Measurements from ENCODE around the gene ARTN.

Gene ARTN

DNA sequence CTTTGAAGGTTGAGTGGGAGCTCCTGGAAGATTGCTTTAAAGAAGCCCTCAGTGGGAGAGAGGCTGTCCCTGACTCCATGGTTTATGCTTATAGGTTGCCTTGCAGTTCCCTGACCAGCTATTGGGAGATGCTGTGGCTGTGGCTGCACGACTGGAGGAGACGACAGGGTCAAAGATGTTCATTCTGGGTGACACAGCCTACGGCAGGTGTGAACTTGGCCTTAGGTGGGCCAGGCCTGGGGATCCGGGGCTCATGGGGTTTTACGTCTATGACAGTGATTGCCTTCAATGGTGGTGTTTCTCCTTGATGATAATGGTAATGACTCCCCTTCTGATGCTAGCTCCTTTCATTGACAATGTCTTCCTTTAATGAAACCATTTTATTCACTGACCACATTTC is 36.9 kb downstream of the ARTN start:
- DNase-seq (ENCODE audit: low read depth, low spot score): no peak

DNA sequence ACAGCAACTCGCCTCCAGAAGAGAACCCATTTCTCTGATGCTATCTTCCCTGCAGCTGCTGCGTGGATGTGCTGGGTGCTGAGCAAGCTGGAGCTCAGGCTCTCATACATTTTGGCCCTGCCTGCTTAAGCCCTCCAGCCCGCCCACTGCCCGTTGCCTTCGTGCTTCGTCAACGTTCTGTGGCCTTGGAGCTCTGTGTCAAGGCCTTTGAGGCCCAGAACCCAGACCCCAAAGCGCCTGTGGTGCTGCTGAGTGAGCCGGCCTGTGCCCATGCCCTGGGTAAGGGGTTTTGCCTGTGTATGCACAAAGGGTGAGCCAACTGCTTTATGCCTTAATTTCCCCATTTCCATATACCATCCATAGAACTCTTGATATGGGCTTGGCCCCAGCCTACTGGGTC is 37.3 kb downstream of the ARTN start:
- no peak for DNase-seq (ENCODE audit: low read depth, low spot score)

DNA sequence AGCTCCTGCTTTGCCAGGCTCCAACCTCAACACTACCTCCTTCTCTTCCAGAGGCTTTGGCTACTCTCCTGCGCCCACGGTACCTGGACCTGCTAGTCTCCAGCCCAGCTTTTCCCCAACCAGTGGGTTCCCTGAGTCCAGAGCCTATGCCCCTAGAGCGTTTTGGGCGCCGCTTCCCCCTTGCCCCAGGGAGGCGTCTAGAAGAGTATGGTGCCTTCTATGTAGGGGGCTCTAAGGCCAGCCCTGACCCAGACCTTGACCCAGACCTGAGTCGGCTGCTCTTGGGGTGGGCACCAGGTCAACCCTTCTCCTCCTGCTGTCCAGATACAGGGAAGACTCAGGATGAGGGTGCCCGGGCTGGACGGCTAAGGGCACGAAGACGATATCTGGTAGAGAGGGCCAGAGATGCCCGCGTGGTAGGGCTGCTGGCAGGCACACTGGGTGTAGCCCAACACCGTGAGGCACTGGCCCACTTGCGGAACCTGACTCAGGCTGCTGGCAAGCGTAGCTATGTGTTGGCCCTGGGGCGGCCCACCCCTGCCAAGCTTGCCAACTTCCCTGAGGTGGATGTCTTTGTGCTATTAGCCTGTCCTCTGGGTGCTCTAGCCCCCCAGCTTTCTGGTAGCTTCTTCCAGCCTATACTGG is 37.9 kb downstream of the ARTN start:
- no peak for DNase-seq (ENCODE audit: low read depth, low spot score)

DNA sequence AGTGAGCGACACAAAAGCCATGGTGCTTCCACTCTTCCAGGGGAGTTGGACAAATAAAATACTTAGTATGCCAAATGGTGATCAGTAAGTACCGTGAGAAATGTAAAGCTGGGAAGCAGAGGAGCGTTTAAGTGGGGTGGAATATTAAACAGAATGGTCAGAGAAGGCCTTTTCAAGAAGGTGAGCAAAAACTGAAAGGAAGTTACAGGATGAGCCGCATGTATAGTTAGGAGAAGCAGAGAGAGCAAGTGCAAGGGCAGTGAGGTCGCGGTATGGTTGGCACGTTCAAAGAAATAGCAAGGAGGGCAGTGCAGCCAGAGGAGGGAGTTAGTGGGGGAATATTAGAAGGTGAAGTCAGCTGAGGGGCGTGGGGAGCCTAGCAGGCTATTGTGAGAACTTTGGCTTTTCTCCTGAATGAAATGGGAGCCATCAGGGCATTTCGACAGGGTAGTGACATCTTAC is 40.4 kb downstream of the ARTN start:
- DNase-seq (ENCODE audit: low read depth, low spot score): no peak

DNA sequence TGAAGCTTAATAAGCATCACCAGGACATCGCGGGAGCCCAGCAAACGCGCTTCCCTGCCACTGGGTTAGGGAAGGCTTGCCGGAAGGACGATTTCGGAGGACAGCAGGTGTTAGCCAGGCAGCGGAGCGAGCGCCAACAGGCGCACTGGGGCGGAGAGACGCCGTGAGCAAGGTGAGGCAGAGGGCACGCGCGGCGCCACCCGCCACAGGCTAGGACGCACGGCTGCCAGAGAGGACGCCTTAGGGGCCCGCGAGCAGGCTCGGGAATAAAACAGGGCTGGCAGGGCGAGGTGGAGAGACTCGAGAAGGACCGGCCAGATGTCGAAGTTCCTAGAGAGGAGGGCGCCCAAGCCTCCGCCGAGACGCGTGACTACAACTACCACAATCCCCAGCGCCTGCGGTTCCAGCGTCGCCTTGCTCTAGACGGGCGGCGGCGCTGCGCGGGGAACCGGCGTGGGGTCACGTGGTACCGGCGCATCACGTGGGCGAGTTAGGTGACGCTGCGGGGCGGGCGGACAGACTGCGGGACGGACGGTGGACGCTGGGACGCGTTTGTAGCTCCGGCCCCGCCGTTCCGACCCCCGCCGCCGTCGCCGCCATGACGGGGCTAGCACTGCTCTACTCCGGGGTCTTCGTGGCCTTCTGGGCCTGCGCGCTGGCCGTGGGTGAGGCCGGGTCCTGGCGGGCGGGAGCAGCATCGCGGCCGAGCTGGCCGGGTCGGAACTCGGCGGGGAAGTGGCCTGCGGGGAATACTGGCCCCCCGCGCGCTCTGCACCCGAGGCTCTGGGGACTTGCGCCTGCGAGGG is 41.0 kb downstream of the ARTN start, which contains the start of gene ATP6V0B:
Gene ATP6V0B, plus strand, starts transcription at position 518 of the 806 bp plus-strand sequence. Its CDS starts 81 bp downstream, at position 599.
- DNase-seq (ENCODE audit: low read depth, low spot score): peak; percentile 98

DNA sequence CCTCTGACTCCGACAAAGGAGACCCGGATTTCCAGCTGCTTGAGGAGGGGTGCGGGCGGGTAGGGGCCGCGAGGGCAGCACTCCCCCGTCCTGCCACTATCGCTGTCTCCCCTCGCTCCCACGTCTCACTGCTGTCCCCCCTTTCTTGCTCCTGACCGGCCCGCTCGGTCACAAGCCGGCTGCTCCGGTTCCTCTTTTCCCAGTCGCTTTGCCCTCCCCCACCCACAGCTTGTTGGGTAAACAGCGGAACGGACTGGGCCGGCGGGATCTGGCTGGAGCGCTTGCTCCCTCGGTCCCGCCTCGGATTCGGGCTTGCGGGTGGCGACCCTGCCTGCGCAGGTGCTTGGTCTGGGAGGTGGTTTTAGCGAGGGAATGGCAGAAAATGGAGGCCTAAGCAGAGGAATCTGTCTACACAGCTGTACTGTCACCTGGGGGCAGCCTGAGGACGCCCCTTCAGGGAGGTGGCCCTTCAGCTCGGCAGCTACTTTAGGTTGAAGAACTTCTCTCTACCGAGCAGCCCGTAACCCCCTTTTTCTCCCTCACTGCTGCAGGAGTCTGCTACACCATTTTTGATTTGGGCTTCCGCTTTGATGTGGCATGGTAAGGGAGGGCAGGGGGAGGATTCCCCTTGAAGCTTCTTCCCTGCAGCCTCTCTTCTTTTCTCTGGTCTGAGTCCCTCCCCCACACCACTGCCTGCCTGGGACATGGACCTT is 41.8 kb downstream of the ARTN start:
- DNase-seq (ENCODE audit: low read depth, low spot score): peak; percentile 47

DNA sequence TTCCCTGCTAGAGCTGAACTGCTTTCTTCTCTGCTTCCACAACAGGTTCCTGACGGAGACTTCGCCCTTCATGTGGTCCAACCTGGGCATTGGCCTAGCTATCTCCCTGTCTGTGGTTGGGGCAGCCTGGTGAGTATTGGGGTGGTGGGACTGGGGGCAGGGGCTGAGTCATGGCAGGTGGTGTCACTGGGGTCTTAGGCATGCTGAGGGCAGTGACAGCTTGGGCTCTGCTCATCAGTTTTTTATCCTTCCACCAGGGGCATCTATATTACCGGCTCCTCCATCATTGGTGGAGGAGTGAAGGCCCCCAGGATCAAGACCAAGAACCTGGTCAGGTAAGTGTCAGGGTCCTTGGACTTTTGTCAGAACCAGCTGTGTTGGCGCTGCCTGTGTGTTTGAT is 42.4 kb downstream of the ARTN start:
- no peak for DNase-seq (ENCODE audit: low read depth, low spot score)

DNA sequence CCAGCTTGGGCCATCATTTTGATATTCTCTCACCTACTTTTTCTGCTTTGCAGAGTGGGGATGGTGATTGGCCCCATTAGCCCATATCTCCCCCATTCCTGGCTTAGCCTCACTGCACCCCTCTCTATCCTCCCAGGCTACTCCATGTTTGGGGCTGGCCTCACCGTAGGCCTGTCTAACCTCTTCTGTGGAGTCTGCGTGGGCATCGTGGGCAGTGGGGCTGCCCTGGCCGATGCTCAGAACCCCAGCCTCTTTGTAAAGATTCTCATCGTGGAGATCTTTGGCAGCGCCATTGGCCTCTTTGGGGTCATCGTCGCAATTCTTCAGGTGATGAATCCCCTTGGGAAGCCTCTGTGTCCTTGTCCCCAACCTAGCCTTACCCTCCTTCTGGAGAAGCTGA is 43.3 kb downstream of the ARTN start:
- DNase-seq (ENCODE audit: low read depth, low spot score): no peak

DNA sequence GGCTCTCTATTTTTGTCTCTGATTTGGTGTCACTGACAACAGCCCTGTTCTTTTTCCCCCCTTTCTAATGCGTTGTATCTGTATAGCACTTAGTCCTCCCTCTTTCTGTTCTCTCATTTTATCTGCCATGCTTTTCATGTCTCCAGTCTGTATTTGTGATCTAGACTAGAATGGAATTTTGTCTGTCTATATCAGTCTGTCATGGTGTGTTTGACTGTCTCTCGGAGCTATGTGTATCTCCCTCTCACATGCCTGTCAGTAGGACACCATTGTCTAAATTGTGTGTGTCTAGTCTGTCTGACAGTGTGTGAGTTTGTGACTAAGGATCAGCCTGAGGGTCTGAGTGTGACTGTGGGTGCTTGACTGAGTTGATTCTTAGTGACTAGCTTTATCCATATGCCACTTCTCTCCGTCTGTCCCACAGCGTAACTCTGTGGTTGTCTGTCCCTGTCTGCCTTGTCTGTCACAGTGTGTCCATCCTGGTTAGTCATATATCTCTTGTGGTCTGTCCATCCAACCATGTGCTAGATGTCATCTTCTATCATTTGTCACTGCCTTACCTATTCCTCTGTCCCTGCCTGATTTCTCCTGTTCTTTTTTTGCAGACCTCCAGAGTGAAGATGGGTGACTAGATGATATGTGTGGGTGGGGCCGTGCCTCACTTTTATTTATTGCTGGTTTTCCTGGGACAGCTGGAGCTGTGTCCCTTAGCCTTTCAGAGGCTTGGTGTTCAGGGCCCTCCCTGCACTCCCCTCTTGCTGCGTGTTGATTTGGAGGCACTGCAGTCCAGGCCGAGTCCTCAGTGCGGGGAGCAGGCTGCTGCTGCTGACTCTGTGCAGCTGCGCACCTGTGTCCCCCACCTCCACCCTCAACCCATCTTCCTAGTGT is 44.0 kb downstream of the ARTN start:
- no peak for DNase-seq (ENCODE audit: low read depth, low spot score)

DNA sequence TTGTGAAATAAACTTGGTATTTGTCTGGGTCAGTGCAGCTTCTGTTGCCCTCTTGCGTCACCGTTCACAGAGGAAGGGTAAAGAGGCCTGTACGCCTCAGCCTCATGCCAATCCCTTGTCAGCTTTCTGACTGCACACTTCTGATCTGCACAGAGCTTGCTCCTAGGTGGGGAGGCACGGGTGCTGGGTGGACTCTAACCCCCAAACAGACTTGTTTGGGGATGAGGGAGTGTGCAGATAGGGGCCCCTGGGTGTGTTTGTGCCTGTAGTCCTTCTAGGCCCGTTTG is 44.6 kb downstream of the ARTN start:
- DNase-seq (ENCODE audit: low read depth, low spot score): no peak

DNA sequence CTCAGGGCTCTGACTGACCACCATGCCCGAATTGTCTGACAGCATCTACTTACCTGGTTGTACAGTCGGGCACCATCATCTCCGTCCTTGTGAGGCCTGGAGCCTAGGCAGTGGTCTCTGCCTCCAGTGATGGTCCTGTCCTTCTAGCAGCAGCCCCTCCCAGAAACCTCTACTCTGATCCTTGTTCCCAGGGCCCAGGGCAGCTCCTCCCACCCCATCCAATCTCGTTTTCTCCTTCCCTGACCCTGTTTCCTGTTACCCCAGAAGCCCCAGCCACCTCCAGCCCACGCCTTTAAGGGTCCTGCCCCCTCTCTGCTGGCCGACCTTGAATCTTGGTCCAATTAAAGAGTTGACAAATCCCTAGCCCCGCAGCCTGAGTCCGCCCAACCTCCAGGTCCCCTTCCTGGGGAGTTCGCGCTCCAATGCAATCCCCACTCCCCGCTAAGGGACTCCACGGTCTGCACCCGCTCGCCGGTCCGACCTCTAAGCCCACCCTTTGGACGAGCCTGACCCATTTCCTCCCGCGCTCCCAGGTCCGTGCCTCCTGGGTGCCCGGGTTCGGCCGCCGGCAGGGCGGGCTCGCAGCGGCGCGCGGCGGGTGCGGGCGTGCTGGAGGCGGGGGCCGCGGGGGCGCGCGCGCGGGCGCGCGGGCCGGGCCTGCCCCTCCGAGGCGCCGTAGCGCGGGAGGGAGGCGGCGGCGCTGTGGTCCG is 45.1 kb downstream of the ARTN start, which contains the start of gene B4GALT2:
Gene B4GALT2, plus strand, starts transcription at position 660 of the 710 bp plus-strand sequence. CDS start 1,951 bp downstream, outside the sequence.
- peak; percentile 76 for DNase-seq (ENCODE audit: low read depth, low spot score)

DNA sequence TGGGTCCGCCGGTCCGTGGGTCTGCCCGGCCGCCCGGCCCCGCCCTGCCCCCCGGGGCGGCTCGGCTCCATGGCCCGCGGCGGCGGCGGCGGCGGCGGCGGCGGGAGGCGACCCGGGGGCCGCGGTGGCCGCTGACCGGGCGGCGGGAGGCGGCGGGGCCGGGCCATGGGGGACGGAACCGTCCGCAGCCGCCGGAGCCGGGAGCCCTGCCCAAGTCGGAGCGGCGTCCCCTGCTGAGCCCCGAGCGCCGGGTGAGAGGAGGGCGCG is 45.6 kb downstream of the ARTN start:
- DNase-seq (ENCODE audit: low read depth, low spot score): peak; percentile 27

DNA sequence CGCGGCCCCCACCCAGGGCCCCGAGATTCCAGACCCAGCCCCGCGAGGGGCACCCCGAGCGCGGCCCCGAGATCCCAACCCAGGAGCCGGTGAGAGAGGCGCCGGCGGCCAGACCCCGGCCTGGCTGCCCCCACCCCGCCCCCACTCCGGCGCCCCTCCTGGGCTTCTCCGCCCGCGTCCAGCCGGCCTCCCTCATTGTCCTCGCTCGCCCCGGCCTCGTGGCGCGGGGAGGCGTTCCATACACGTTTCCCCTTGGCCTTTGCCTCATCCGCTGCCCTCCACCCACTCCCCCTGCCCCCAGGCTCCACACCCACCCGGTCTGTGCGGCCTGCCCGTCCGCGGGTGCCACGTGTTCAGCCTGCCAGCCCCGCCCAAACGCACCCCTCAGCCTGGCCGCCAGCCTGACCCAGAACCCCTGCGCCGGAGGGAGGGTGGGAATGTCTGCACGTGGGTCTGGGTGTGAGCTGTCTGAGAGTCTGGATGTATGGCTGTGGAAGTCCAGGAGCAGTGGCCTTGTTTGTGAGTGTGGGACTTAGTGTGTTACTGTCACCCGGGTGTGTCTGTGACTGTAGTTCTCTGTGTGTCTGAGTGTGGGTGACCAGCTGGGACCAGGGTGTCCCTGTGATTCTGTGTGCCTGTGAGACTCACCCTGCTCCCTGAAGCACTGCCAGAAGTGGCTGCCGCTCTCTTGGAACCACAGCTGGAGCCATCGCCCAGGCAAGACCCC is 46.1 kb downstream of the ARTN start:
- DNase-seq (ENCODE audit: low read depth, low spot score): peak; percentile 75

DNA sequence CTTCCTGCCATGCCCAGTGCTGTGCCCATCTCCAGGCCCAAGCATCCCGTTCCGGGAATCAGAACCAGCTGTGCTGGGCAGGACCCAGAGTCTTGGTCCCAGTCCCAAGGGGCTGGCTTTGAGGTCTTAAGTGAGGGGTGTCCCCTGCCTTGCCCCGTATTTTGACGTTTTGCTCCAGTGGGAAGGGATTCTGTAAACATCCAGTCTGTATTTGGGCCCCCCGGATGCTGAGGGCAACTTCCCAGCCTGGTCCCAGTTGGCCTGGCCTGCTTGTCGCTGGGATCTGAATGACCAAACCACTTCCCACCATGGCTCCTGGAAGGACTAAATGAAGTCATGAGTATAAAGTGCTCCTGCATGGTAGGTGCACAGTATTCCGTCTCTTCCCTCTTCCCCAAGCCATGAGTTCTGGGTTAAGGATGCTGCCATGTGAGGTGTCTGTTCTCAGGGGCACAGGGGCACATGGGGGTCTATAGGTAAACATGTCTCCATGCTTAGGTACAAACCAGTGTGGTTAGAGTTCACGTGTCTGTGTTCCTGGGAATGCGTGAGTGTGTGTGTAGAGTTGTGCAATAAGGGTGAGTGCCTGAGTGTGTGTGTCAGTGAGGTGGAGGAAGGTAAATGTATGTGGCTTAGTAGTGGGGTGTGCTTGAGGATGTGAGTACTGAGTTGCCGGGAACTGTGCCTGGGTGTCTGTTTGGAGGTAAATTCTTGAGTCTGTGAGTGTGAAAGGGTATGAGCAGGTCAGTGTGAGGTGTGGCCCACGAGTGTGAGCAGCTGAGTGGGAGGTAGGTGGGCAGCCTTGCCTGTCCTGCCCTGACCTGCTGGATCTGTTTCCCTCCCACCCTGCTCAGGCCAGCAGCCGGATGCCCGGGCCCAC is 46.9 kb downstream of the ARTN start:
- no peak for DNase-seq (ENCODE audit: low read depth, low spot score)

DNA sequence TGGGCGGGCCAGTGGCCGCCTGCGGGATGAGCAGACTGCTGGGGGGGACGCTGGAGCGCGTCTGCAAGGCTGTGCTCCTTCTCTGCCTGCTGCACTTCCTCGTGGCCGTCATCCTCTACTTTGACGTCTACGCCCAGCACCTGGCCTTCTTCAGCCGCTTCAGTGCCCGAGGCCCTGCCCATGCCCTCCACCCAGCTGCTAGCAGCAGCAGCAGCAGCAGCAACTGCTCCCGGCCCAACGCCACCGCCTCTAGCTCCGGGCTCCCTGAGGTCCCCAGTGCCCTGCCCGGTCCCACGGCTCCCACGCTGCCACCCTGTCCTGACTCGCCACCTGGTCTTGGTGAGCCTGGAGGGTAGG is 47.5 kb downstream of the ARTN start:
- no peak for DNase-seq (ENCODE audit: low read depth, low spot score)

DNA sequence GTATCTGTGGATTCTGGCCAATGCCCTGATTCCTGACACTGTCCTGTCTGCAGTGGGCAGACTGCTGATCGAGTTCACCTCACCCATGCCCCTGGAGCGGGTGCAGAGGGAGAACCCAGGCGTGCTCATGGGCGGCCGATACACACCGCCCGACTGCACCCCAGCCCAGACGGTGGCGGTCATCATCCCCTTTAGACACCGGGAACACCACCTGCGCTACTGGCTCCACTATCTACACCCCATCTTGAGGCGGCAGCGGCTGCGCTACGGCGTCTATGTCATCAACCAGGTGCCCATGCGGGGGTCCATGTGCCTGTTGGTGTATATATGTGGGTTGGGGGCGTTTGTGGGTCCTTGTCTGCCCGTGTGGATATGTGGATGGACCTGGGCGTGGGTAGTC is 48.0 kb downstream of the ARTN start:
- DNase-seq (ENCODE audit: low read depth, low spot score): no peak

DNA sequence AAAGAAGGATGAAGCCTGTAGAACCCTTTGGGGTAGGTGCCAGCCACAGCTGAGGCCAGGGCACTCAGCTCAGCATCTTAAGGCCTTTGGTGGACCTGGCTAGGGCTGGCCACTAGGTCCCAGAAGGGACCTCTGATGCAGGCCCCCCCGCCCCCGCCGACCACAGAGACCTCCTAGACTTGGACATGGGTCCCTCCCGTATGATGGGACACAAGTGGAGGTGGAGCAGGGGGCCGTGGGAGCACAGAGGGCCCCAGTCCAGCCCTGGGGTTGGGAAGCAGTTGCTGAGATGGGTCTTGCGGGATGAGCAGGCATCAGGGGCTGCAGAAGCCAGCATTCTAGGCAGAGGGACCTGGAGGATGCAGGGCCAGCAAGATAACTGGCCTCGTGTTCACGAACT is 48.6 kb downstream of the ARTN start:
- DNase-seq (ENCODE audit: low read depth, low spot score): no peak

DNA sequence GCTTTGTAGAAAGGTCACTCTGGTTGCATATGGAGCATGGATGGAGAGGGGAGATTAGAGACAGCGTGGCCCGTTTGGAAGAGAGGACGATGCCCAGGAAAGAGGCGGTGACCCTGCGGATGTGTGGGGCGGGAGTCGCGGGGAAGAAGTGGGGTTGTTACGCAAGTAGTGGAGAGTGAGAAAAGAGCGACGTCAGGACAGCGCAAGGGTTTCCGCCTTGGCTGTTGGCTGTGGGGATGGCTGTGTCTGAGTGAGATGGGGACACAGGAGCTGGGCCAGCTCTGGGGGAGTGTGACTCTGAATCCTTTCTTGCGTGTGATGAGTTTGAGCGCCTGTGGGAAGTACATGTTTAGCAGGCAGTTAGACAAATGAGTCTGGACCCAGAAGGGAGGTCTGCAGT is 49.2 kb downstream of the ARTN start:
- no peak for DNase-seq (ENCODE audit: low read depth, low spot score)

DNA sequence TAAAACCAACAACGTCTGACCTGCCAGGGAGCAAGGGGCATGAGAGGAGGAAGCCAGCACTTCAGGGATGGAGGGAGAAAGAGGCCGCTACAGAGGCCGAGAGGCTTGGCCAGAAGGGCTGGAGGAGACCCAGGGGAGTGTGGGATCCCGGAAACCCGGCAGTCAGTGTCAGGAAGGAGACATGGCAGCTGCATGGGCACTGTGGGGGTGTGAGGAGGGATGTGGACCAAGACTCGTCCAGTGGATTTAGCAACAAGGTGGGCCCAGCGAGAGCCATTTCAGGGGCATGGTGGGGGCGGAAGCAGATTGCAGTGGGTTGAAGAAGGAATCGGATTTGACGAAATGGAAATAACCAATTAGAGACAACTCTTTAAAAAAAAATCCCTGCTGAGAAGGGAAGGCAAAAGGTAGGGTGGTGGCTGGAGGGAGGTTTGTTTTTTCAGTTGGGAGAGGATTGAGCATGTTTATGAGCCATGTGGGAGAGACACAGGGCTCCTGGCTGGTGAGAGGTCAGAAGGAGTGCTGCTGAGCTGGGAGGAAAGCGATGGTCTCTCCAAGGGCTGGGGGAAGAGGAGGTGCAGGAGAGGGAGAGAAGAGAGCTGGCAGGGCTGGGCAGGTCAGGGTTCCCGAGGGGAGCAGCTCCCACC is 49.8 kb downstream of the ARTN start:
- no peak for DNase-seq (ENCODE audit: low read depth, low spot score)

All from astrocyte of the hippocampus (primary cell).